ENCODE measurements around the gene ZNF341.

GRCh38 chr20:33684533-33685327 lies 47.1 kb upstream of the ZNF341 start:
- TF ChIP-seq EZH2 (IDR thresholded peaks at IDR 0.05; ENCODE audit: borderline replicate concordance, low read depth, low read length, severe bottlenecking) (no peak), CTCF (IDR thresholded peaks at IDR 0.05; ENCODE audit: borderline replicate concordance, extremely low read depth, low read length, poor library complexity, severe bottlenecking) (no peak)

Measured in DND-41 (cell line).